GM23248 (cell line): Measurements from ENCODE around the gene CCL19. TPM values are rescaled to one million over a fixed set of nuclear protein-coding genes. Genes with fewer than 3 reads are reported as not detected.
"Not testable (repeated sequence)": the region's sequence is repeated elsewhere in the genome, so short reads cannot be mapped to it uniquely, and the experiment has no call there.

ENCODE experiments used
- DNase-seq: peaks from one replicate; pipeline ENCODE4 v3.0.0-alpha.2; 2015
- H2AFZ ChIP-seq: fragments of 200-600 bp; sonication (generic); 2 replicates; pipeline ENCODE4 v1.6.1; 2016; ENCODE audit warnings: antibody characterized with exemption
- H3F3A ChIP-seq: fragments of 200-600 bp; sonication (generic); 2 replicates; pipeline ENCODE4 v1.6.1; 2016; ENCODE audit warnings: mild to moderate bottlenecking, antibody characterized with exemption, mixed run types; ENCODE audit not compliant: insufficient read depth
- H3K27ac ChIP-seq: fragments of 200-600 bp; sonication (generic); 2 replicates; pipeline ENCODE4 v1.5.1; 2016; ENCODE audit warnings: mild to moderate bottlenecking
- H3K27me3 ChIP-seq: fragments of 200-600 bp; sonication (generic); replicated peaks from 2 replicates; pipeline ENCODE4 v1.6.1; 2016; ENCODE audit warnings: mild to moderate bottlenecking; ENCODE audit not compliant: insufficient read depth
- H3K36me3 ChIP-seq: fragments of 200-600 bp; sonication (generic); 2 replicates; pipeline ENCODE4 v1.6.1; 2016; ENCODE audit warnings: low read depth, mild to moderate bottlenecking
- H3K4me1 ChIP-seq: fragments of 200-600 bp; sonication (generic); 2 replicates; pipeline ENCODE4 v1.6.1; 2016; ENCODE audit warnings: mild to moderate bottlenecking; ENCODE audit not compliant: insufficient read depth
- H3K4me2 ChIP-seq: fragments of 200-600 bp; sonication (generic); one replicate; pipeline ENCODE4 v1.6.1; 2016; ENCODE audit warnings: mild to moderate bottlenecking; ENCODE audit not compliant: unreplicated experiment
- H3K4me3 ChIP-seq: fragments of 200-600 bp; sonication (generic); 2 replicates; pipeline ENCODE4 v1.5.1; 2016; ENCODE audit warnings: mild to moderate bottlenecking
- H3K79me2 ChIP-seq: fragments of 200-600 bp; sonication (generic); 2 replicates; pipeline ENCODE4 v1.6.1; 2016; ENCODE audit warnings: mild to moderate bottlenecking; ENCODE audit not compliant: insufficient read depth
- H3K9ac ChIP-seq: fragments of 200-600 bp; sonication (generic); 2 replicates; pipeline ENCODE4 v1.6.1; 2016; ENCODE audit warnings: mild to moderate bottlenecking
- H3K9me2 ChIP-seq: fragments of 200-600 bp; sonication (generic); 2 replicates; pipeline ENCODE4 v1.6.1; 2016; ENCODE audit warnings: mixed run types, mild to moderate bottlenecking, moderate library complexity; ENCODE audit not compliant: insufficient read depth
- H3K9me3 ChIP-seq: fragments of 200-600 bp; sonication (generic); one replicate; pipeline ENCODE4 v1.6.1; 2017; ENCODE audit warnings: low read depth
- H4K20me1 ChIP-seq: fragments of 200-600 bp; sonication (generic); 2 replicates; pipeline ENCODE4 v1.6.0; 2016; ENCODE audit not compliant: insufficient read depth
- EZH2 ChIP-seq: fragments of 200-600 bp; sonication (generic); IDR thresholded peaks from 2 replicates; pipeline ENCODE4 v1.6.1; 2018; ENCODE audit warnings: antibody characterized with exemption, mild to moderate bottlenecking; ENCODE audit not compliant: insufficient read depth, poor library complexity, severe bottlenecking
- EZH2phosphoT487 ChIP-seq: fragments of 200-600 bp; sonication (generic); IDR thresholded peaks from 2 replicates; pipeline ENCODE4 v1.6.1; 2018; ENCODE audit warnings: antibody characterized with exemption, moderate library complexity, mild to moderate bottlenecking, low read depth; ENCODE audit not compliant: insufficient read depth
- WGBS, 2 experiments: methylation state at CpG; one replicate each; pipeline ENCODE4 v1.1.6; 2015 to 2017; ENCODE audit warnings: low lambda C conversion rate in 2 of 2, low coverage in 1 of 2; ENCODE audit errors: missing lambda C conversion rate in 2 of 2; 5-methylcytosine and 5-hydroxymethylcytosine counted together
- in situ Hi-C: fragments of 300-500 bp; cut with MboI; formaldehyde crosslinking; loops from 2 replicates; pipeline ENCODE4 v1.15.0; 2020
- polyA plus RNA-seq: library from polyadenylated mRNA; unstranded; fragments of >200 nt; fragmentation: Nextera tagmentation; extraction: Ambion mirVana; gene quantifications from 2 replicates; pipeline ENCODE4 v1.2.1, GENCODE V29; 2016
- total RNA-seq: library from RNA; depleted of rRNA; stranded (reverse); fragments of >200 nt; shearing (Covaris generic); gene quantifications from 2 replicates; pipeline ENCODE4 v1.2.3, GENCODE V29; 2014

The CCL19 gene
- total and polyA plus RNA-seq, 2 experiments from 2014 or later: not detected

- 45 to 50% methylated on average over 2 of the region's 2 CpGs for WGBS, 2 experiments
Measured at GRCh38 chr9:34732886-34733285, 41.8 kb upstream of the CCL19 start.

GRCh38 chr9:34732478-34732877, 41.4 kb upstream of the CCL19 start:
- Histone ChIP-seq H3K27ac (no peak overlapping the region), H3K36me3 (no peaks in the 10 kb centered on the region), H2AFZ (no peak overlapping the region), H3K79me2 (no peaks in the 10 kb centered on the region), H3K9me2 (no peaks in the 10 kb centered on the region), H3K4me1 (no peaks in the 10 kb centered on the region), H3K9ac (no peak overlapping the region), H3K4me2 (no peak overlapping the region), H3K27me3 (no peaks in the 10 kb centered on the region), H4K20me1 (no peaks in the 10 kb centered on the region), H3F3A (no peaks in the 10 kb centered on the region), H3K4me3 (no peak overlapping the region), H3K9me3 (no peaks in the 10 kb centered on the region)
- in situ Hi-C loops: no loop called here
- 77 to 88% methylated on average over 1 of the region's 1 CpG for WGBS, 2 experiments
- TF ChIP-seq EZH2 (no peak), EZH2phosphoT487 (no peak)
- no peak for DNase-seq

More at GRCh38 chr9:34732886-34733285, 41.8 kb upstream of the CCL19 start:
- no peaks in the 10 kb centered on the region for H3K4me1 ChIP-seq
- no peak overlapping the region for H2AFZ ChIP-seq
- H3K4me2 ChIP-seq: no peak overlapping the region
- H3K9me2 ChIP-seq: no peaks in the 10 kb centered on the region
- no peaks in the 10 kb centered on the region for H3F3A ChIP-seq
- H3K27ac ChIP-seq: no peak overlapping the region
- no peaks in the 10 kb centered on the region for H4K20me1 ChIP-seq
- H3K79me2 ChIP-seq: no peaks in the 10 kb centered on the region
- H3K9me3 ChIP-seq: no peaks in the 10 kb centered on the region
- no peaks in the 10 kb centered on the region for H3K27me3 ChIP-seq
- DNase-seq: no peak
- TF ChIP-seq EZH2phosphoT487: no peak
- TF ChIP-seq EZH2: no peak
- in situ Hi-C loops: no loop called here
- no peaks in the 10 kb centered on the region for H3K36me3 ChIP-seq
- no peak overlapping the region for H3K9ac ChIP-seq
- H3K4me3 ChIP-seq: no peak overlapping the region

GRCh38 chr9:34723141-34723540, 32.1 kb upstream of the CCL19 start:
- in situ Hi-C loops: no loop called here
- Histone ChIP-seq H3K27me3 (no peaks in the 10 kb centered on the region), H3K27ac (no peak overlapping the region), H3K9ac (no peak overlapping the region), H3K9me3 (no peaks in the 10 kb centered on the region), H3K4me3 (no peak overlapping the region), H3F3A (no peaks in the 10 kb centered on the region), H3K4me1 (no peaks in the 10 kb centered on the region), H3K36me3 (no peaks in the 10 kb centered on the region), H3K4me2 (no peak overlapping the region), H2AFZ (no peak overlapping the region), H4K20me1 (no peaks in the 10 kb centered on the region), H3K9me2 (no peaks in the 10 kb centered on the region), H3K79me2 (no peaks in the 10 kb centered on the region)
- TF ChIP-seq EZH2 (no peak), EZH2phosphoT487 (no peak)
- no peak for DNase-seq
- 63 to 75% methylated on average over 11 of the region's 11 CpGs for whole genome bisulfite sequencing, 2 experiments

- H2AFZ ChIP-seq, H3K27me3 ChIP-seq, H3K79me2 ChIP-seq, H3K9ac ChIP-seq, H3F3A ChIP-seq, H3K4me3 ChIP-seq, H3K4me2 ChIP-seq, H3K9me3 ChIP-seq, H3K4me1 ChIP-seq, H3K9me2 ChIP-seq, H4K20me1 ChIP-seq, DNase-seq, H3K27ac ChIP-seq, in situ Hi-C loops, H3K36me3 ChIP-seq: not testable (repeated sequence)
Measured at GRCh38 chr9:34719769-34720025, 28.6 kb upstream of the CCL19 start.

- no peak overlapping the region for H3K9ac ChIP-seq
Measured at GRCh38 chr9:34719021-34719768, 28.1 kb upstream of the CCL19 start.

More at GRCh38 chr9:34719021-34719768, 28.1 kb upstream of the CCL19 start:
- in situ Hi-C loops: no loop called here
- Histone ChIP-seq H3K9me3 (no peaks in the 10 kb centered on the region), H2AFZ (no peak overlapping the region), H3K9me2 (no peaks in the 10 kb centered on the region), H4K20me1 (no peaks in the 10 kb centered on the region), H3K4me3 (no peak overlapping the region), H3K79me2 (no peaks in the 10 kb centered on the region), H3K27ac (no peak overlapping the region), H3K36me3 (no peaks in the 10 kb centered on the region), H3F3A (no peaks in the 10 kb centered on the region), H3K4me1 (no peaks in the 10 kb centered on the region), H3K4me2 (no peak overlapping the region), H3K27me3 (no peaks in the 10 kb centered on the region; the same call in 1 of the 2 replicates)
- WGBS, 2 experiments: 70 to 76% methylated on average over 8 of the region's 8 CpGs
- DNase-seq: no peak
- TF ChIP-seq EZH2phosphoT487: no peak
- TF ChIP-seq EZH2: no peak
